ENCODE results near the gene SLC43A1. TPM values are rescaled to one million over a fixed set of nuclear protein-coding genes. Genes with fewer than 3 reads are reported as not detected.
"Not testable (repeated sequence)": the region's sequence is repeated elsewhere in the genome, so short reads cannot be mapped to it uniquely, and the experiment has no call there.

Gene SLC43A1
- total RNA-seq, 1 donor from 2014 or later = 1.3 TPM

GRCh38 chr11:57536947-57537619 is 21.6 kb upstream of the SLC43A1 start, which contains the start of gene SMTNL1:
Gene SMTNL1, plus strand, starts transcription at chr11:57537595. Its CDS starts 5,048 bp downstream, at chr11:57542643.
- H3K36me3 ChIP-seq (ENCODE audit: control insufficient read depth, insufficient read depth, low read length) = no peaks in the 10 kb centered on the region
- TF ChIP-seq CTCF (IDR thresholded peaks at IDR 0.05; ENCODE audit: insufficient read depth, low read length, severe bottlenecking) = no peak
- H3K4me3 ChIP-seq (ENCODE audit: low read depth, low read length) = no peak within 1 kb of the TSS
- FAIRE-seq (no peak), DNase-seq (ENCODE audit: low read depth) (no peak)
- H3K27me3 ChIP-seq (ENCODE audit: control insufficient read depth, insufficient read depth, low read length) = no peaks in the 10 kb centered on the region

GRCh38 chr11:57534449-57534848 is 18.9 kb upstream of the SLC43A1 start:
- FAIRE-seq = not testable (repeated sequence)

GRCh38 chr11:57530596-57531507 is 15.3 kb upstream of the SLC43A1 start, which contains the start of gene TIMM10:
Gene TIMM10, minus strand, starts transcription at chr11:57530754. Its CDS starts 565 bp downstream, at chr11:57530189.
- DNase-seq (ENCODE audit: low read depth) (peak; percentile 97), FAIRE-seq (no peak)
- H3K4me3 ChIP-seq (ENCODE audit: low read depth, low read length) = peak within 1 kb of the TSS; percentile 52
- no peak for TF ChIP-seq CTCF (IDR thresholded peaks at IDR 0.05; ENCODE audit: insufficient read depth, low read length, severe bottlenecking)
- peaks cover 2% of the 10 kb centered on the region for H3K36me3 ChIP-seq (ENCODE audit: control insufficient read depth, insufficient read depth, low read length)
- no peaks in the 10 kb centered on the region for H3K27me3 ChIP-seq (ENCODE audit: control insufficient read depth, insufficient read depth, low read length)

More at GRCh38 chr11:57534449-57534848, 18.9 kb upstream of the SLC43A1 start:
- H3K27me3 ChIP-seq (ENCODE audit: control insufficient read depth, insufficient read depth, low read length); H3K4me3 ChIP-seq (ENCODE audit: low read depth, low read length); H3K36me3 ChIP-seq (ENCODE audit: control insufficient read depth, insufficient read depth, low read length); DNase-seq (ENCODE audit: low read depth): not testable (repeated sequence)

GRCh38 chr11:57530215-57530595 is 14.7 kb upstream of the SLC43A1 start:
- peaks cover 2% of the 10 kb centered on the region for H3K36me3 ChIP-seq (ENCODE audit: control insufficient read depth, insufficient read depth, low read length)
- no peak for FAIRE-seq
- peak overlapping the region; percentile 52 for H3K4me3 ChIP-seq (ENCODE audit: low read depth, low read length)
- DNase-seq (ENCODE audit: low read depth) = no peak
- H3K27me3 ChIP-seq (ENCODE audit: control insufficient read depth, insufficient read depth, low read length) = no peaks in the 10 kb centered on the region
- no peak for TF ChIP-seq CTCF (IDR thresholded peaks at IDR 0.05; ENCODE audit: insufficient read depth, low read length, severe bottlenecking)

- no peak overlapping the region for H3K4me3 ChIP-seq (ENCODE audit: low read depth, low read length)
- peaks cover 2% of the 10 kb centered on the region for H3K36me3 ChIP-seq (ENCODE audit: control insufficient read depth, insufficient read depth, low read length)
- FAIRE-seq (no peak), DNase-seq (ENCODE audit: low read depth) (peak; percentile 33)
- H3K27me3 ChIP-seq (ENCODE audit: control insufficient read depth, insufficient read depth, low read length) = no peaks in the 10 kb centered on the region
- no peak for TF ChIP-seq CTCF (IDR thresholded peaks at IDR 0.05; ENCODE audit: insufficient read depth, low read length, severe bottlenecking)
These were observed 13.5 kb upstream of the SLC43A1 start for GRCh38 chr11:57529012-57529411.

GRCh38 chr11:57527056-57527631 is 11.6 kb upstream of the SLC43A1 start:
- peak; percentile 75 for TF ChIP-seq CTCF (IDR thresholded peaks at IDR 0.05; ENCODE audit: insufficient read depth, low read length, severe bottlenecking)
- no peaks in the 10 kb centered on the region for H3K27me3 ChIP-seq (ENCODE audit: control insufficient read depth, insufficient read depth, low read length)
- peaks cover 2% of the 10 kb centered on the region for H3K36me3 ChIP-seq (ENCODE audit: control insufficient read depth, insufficient read depth, low read length)
- no peak overlapping the region for H3K4me3 ChIP-seq (ENCODE audit: low read depth, low read length)
- no peak for FAIRE-seq
- peak; percentile 47 for DNase-seq (ENCODE audit: low read depth)
